K562 (cell line): ENCODE measurements around the gene ADIPOR1. TPM values are rescaled to one million over a fixed set of nuclear protein-coding genes. Genes with fewer than 3 reads are reported as not detected.
"Not testable (repeated sequence)": the region's sequence is repeated elsewhere in the genome, so short reads cannot be mapped to it uniquely, and the experiment has no call there.

Source experiments
- ARID3A ChIP-seq: IDR thresholded peaks from 2 replicates; pipeline ENCODE4 v1.6.1; 2012; ENCODE audit warnings: low read depth, low read length, improper control_type of control experiment, borderline replicate concordance
- CCNT2 ChIP-seq: IDR thresholded peaks from 2 replicates; pipeline ENCODE4 v1.6.1; 2011; ENCODE audit warnings: borderline replicate concordance, low read depth, mild to moderate bottlenecking, moderate library complexity, mixed read lengths, low read length; ENCODE audit not compliant: insufficient read length; ENCODE audit errors: extremely low read depth
- FOSL1 ChIP-seq: fragments of 200-800 bp; sonication (Bioruptor generic); conservative IDR thresholded peaks from 2 replicates; pipeline ENCODE4 v1.6.1; 2016; ENCODE audit warnings: missing genetic modification characterization, missing compliant biosample characterization
- HDAC1 ChIP-seq, 2 experiments: fragments of 450-650 bp; IDR thresholded peaks; 2 replicates each; pipeline ENCODE4 v1.6.1; 2016 to 2017; ENCODE audit warnings: inconsistent platforms in 1 of 2, mild to moderate bottlenecking in 1 of 2, moderate library complexity in 1 of 2
- HDAC3 ChIP-seq: fragments of 450-650 bp; IDR thresholded peaks from 2 replicates; pipeline ENCODE4 v1.6.1; 2018; ENCODE audit warnings: borderline replicate concordance, mild to moderate bottlenecking, moderate library complexity; ENCODE audit not compliant: partially characterized antibody
- HMGN3 ChIP-seq: IDR thresholded peaks from 2 replicates; pipeline ENCODE4 v1.6.1; 2011; ENCODE audit warnings: borderline replicate concordance, low read depth, mild to moderate bottlenecking, mixed read lengths, low read length; ENCODE audit not compliant: insufficient read length; ENCODE audit errors: extremely low read depth
- JUND ChIP-seq, 2 experiments: IDR thresholded peaks; 2 replicates in 1 of 2; 3 replicates in 1 of 2; pipeline ENCODE4 v1.6.1; 2011; ENCODE audit warnings: borderline replicate concordance in 2 of 2, low read depth in 2 of 2, low read length in 2 of 2, improper control_type of control experiment in 1 of 2, missing biosample characterization in 1 of 2, missing genetic modification characterization in 1 of 2, missing genetic modification reagents in 1 of 2
- NR2C1 ChIP-seq, 2 experiments: fragments of 450-650 bp; IDR thresholded peaks; 2 replicates each; pipeline ENCODE4 v1.6.1; 2017; ENCODE audit warnings: mild to moderate bottlenecking in 2 of 2, antibody characterized with exemption in 1 of 2, inconsistent platforms in 1 of 2, missing compliant biosample characterization in 1 of 2, missing genetic modification characterization in 1 of 2
- PHF20 ChIP-seq: fragments of 450-650 bp; IDR thresholded peaks from 2 replicates; pipeline ENCODE4 v1.6.1; 2018; ENCODE audit not compliant: partially characterized antibody
- POLR2AphosphoS5 ChIP-seq: IDR thresholded peaks from 2 replicates; pipeline ENCODE4 v1.6.1; 2011; ENCODE audit warnings: mild to moderate bottlenecking, low read depth, low read length, moderate library complexity; ENCODE audit not compliant: control insufficient read depth, insufficient read depth
- SMARCA5 ChIP-seq: fragments of 450-650 bp; IDR thresholded peaks from 2 replicates; pipeline ENCODE4 v1.6.1; 2016
- SMARCE1 ChIP-seq: fragments of 450-650 bp; IDR thresholded peaks from 2 replicates; pipeline ENCODE4 v1.7.1; 2016; ENCODE audit warnings: mild to moderate bottlenecking
- VEZF1 ChIP-seq: fragments of 200-800 bp; sonication (Bioruptor generic); IDR thresholded peaks from 2 replicates; pipeline ENCODE4 v1.6.1; 2017; ENCODE audit warnings: missing genetic modification characterization, missing compliant biosample characterization
- ZMIZ1 ChIP-seq, 2 experiments: fragments of 150-350 bp in 1 of 2; IDR thresholded peaks; 2 replicates each; pipeline ENCODE4 v1.6.1; 2012 to 2016; ENCODE audit warnings: low read depth in 2 of 2, low read length in 2 of 2, mild to moderate bottlenecking in 1 of 2, moderate library complexity in 1 of 2
- ZNF511 ChIP-seq: sonication (generic); formaldehyde crosslinking; IDR thresholded peaks from 2 replicates; pipeline ENCODE4 v1.8.0; 2022; ENCODE audit warnings: mild to moderate bottlenecking, missing genetic modification reagents
- ZNF584 ChIP-seq: fragments of 200-800 bp; sonication (Bioruptor generic); IDR thresholded peaks from 2 replicates; pipeline ENCODE4 v1.6.1; 2016; ENCODE audit warnings: low read depth, mild to moderate bottlenecking, missing genetic modification characterization, missing compliant biosample characterization
- ZNF766 ChIP-seq: fragments of 200-800 bp; sonication (Bioruptor generic); conservative IDR thresholded peaks from 2 replicates; pipeline ENCODE4 v1.6.1; 2016; ENCODE audit warnings: missing genetic modification characterization, missing compliant biosample characterization
- polyA plus RNA-seq, 8 experiments: library from polyadenylated mRNA; depleted of rRNA in 4 of 8; stranded (reverse) in 5 of 8; unstranded in 3 of 8; fragments of >200 nt; fragmentation: Nextera tagmentation in 2 of 8; fragmentation: Illumina TruSeq in 1 of 8; extraction: Ambion mirVana in 2 of 8; extraction: Trizol in 1 of 8; gene quantifications; 2 replicates each; pipeline versions ENCODE4 v1.2.1 to v1.2.3, GENCODE V29; 2011 to 2014; ENCODE audit warnings: inconsistent platforms in 1 of 8, missing spikeins in 1 of 8
- total RNA-seq, 7 experiments: library from RNA; depleted of rRNA in 6 of 7; stranded (reverse); fragments of >200 nt in 6 of 7; fragmentation: Illumina TruSeq in 2 of 7; extraction: Trizol in 2 of 7; gene quantifications; 2 replicates each; pipeline versions ENCODE4 v1.2.1 to v1.2.3, GENCODE V29; 2011 to 2021; ENCODE audit warnings: low replicate concordance in 1 of 7

ADIPOR1 gene
- total and polyA plus RNA-seq, 9 of the 15 experiments (the other 6 are each of a cell fraction or from before 2014, with no cell fraction given) = 29.0 to 217 (median 100) TPM

- TF ChIP-seq CCNT2 (peak; percentile 81), FOSL1 (tag) (peak; percentile 54; the same call in 1 of the 2 replicates), PHF20 (peak; percentile 19), VEZF1 (CRISPR knock-in tag) (peak; percentile 67), SMARCE1 (peak; percentile 87), SMARCA5 (0 out of 2 replicates have a peak, but pooled peaks have one; percentile 23), NR2C1 (IDR thresholded peaks at IDR 0.05) (0 out of 2 replicates have a peak, but pooled peaks have one; percentile 18), HDAC3 (peak; percentile 69), POLR2AphosphoS5 (peak; percentile 80), ZNF511 (0 out of 2 replicates have a peak, but pooled peaks have one; percentile 31), ZNF766 (CRISPR knock-in tag) (peak; percentile 61; the same call in 1 of the 2 replicates), JUND (IDR thresholded peaks at IDR 0.05; ENCODE audit: borderline replicate concordance, low read depth, low read length) (peak; percentile 52), JUND (tag; IDR thresholded peaks at IDR 0.05; ENCODE audit: borderline replicate concordance, low read depth, low read length) (peak; percentile 40; the same call in 1 of the 3 replicates), HDAC1 (IDR thresholded peaks at IDR 0.05) (peak; percentile 30 to 81; a peak in 2 of 4 replicates), ZNF584 (CRISPR knock-in tag) (peak; percentile 78), ZMIZ1 (IDR thresholded peaks at IDR 0.05; ENCODE audit: low read depth in 2 of 2, low read length in 2 of 2) (0 out of 4 replicates have a peak, but pooled peaks of 1 of the 2 experiments have one; percentile 24), ARID3A (0 out of 2 replicates have a peak, but pooled peaks have one; percentile 8), HMGN3 (peak; percentile 64)
- not testable (repeated sequence) for TF ChIP-seq NR2C1 (tag; IDR thresholded peaks at IDR 0.05)
Measured at GRCh38 chr1:203005395-203006142, 47.5 kb upstream of the ADIPOR1 start (continued).
